NCI-H774 (cell line): Measurements from ENCODE around the gene ZHX3.

Experiments
- DNase-seq: peaks from one replicate; lab custom pipeline; 2025; lab: John Stamatoyannopoulos, UW

Gene ZHX3

DNA sequence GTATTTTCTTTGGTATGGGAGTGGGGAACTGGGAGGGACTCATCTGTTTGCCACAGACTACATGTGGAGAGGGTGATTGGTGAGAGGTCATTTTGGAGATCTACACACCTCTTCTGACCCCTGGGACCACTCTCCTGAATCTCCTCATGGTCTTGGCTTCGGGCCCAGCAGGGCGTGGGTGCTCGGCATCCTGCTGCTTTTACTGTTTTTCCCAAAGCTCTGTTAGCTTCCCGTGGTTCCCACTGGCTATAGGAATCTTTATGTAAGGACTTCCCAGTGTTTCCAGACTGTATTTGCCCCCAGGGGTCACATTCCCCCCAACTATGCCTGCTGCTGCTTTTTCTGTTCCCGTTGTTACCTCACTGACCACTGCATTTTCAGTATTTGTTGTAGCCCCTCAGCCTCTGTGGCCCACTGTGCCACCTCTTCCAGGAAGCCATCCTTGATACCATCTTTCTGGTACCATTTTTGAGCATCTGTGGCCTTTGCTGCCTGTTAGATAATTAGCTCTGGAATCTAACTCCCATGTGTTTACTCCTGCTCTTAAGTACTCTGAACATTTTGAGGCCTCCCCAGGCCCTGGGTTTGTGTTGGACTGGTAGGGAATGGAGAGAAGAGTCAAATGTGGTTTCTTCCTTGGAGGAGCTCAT, 165.3 kb downstream of the ZHX3 start:
- DNase-seq = no peak

DNA sequence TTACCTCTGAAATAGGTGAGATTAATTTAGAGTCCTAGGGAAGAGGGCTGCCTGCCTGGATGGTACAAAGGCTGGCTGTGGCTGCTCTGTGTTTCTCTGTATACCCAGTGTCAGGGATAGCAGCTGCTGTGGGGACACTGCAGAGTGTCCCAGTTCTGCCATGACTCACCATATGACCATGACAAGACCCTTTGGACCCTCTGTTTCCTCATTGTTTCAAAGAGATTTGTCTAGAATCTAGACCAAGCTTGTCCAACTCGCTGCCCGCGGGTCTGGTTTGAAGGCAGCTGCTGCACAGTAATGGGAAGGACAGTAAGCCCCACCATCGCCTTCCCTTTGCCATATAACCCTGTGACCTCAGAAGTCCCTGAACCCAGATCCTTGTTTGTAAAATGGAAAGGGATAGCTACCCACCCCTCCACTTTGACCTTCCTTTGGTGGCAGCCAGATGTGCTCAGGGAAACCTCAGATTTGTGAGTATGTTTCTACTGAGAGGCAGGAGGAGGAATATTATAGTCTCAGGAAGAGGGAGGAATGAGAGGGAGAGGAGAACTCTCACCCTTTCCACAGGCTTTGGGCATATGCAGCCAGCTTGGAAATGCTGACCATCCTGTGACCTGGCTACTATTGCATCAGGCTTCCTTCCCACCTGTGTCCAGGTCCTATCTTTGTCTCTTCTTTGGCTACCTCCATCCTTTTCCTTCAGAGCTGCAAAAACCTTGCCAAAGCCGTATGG, 166.2 kb downstream of the ZHX3 start:
- DNase-seq = no peak

DNA sequence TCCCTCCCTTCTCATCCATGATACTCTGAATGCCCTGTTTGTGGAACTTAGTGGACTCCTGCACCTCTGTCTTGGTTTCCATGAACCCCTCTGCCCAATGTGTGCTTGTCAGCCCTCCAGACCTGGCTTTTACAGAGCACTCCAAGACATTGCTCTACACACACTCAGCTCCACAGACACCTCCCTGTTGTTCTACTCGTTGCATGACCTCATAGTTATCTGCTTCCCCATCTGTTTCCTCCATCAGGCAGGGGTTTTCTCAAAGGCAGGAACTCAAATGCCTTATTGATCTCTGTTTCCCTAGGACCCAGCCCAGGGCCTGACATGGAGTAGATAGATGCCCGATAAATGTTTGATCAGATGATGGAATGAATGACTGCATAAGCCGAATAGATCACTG, 166.9 kb downstream of the ZHX3 start:
- DNase-seq = no peak

DNA sequence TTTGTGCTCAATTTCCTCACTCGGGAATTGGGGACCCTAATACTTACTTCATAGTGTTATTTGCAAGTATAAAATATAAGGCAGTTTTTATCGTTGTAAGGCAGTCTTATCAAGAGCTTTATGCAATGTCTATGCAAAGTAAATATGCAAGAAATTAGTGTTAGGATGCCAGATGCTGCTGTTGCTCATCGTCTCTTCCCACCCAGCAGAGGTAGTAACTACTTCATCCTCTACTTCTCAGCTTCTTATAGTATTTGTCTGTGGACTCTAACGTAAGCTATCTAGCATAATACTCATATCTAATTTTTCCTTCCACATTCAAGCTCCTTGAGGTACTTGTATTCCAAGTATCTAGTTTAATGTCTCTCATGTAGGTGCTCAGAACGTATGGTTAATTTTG, 168.6 kb downstream of the ZHX3 start:
- no peak for DNase-seq

DNA sequence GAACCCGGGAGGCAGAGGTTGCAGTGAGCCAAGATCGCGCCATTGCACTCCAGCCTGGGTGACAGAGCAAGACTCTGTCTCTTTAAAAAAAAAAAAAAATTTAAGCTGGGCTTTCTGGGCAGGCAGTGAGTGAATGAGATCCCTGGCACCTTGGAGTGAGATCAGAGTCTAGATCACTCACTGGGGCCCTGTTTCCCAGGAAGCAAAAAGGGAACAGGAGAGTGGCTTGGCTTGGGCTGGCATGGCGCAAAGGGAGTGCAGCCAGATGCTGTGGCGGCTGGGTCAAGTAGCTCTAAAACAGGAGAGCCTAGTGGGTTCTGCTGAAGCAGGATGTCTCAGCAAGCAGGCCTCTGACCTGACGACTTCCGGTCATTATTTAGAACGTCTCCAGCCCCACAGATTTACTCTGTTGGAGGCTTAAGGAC, 169.8 kb downstream of the ZHX3 start:
- DNase-seq = no peak

DNA sequence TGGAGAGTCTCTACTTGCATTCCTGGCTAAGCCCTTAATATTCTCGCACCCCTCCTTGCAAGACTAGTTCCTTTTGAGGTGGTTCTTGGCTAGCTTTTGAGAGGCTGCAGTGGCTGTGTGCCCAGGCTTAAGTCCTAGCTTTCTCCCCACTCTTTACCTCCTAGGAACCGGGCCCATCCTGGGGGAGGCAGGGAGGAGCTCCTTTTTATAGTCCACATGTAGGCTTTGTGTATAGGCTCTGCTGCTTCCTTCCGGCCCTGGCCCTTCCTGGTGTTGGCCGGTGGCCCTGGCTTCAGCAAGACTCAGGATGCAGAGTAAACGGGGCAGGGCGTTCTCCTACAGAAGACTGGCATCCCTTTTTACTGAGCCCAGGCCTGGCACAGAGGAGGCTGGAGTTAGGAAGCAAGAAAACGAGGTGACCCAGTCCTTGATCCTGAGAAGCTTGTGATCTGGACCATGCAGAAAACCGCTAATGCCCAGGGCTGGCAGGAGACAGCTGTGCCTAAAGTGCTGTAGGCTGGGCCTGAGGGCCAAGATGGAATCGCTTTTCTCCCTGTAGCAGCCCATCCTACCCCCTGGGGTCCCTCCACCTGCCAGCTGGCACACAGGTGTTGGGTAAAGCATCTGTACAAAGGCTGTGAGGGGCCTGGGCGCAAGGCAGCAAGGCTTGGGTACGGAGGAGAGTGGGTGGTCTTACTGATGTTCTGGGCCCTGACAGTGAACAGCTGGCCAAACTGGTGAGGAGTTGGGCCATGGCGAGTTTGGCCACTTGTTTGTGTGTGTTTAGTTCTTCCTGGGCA, 171.5 kb downstream of the ZHX3 start:
- no peak for DNase-seq

DNA sequence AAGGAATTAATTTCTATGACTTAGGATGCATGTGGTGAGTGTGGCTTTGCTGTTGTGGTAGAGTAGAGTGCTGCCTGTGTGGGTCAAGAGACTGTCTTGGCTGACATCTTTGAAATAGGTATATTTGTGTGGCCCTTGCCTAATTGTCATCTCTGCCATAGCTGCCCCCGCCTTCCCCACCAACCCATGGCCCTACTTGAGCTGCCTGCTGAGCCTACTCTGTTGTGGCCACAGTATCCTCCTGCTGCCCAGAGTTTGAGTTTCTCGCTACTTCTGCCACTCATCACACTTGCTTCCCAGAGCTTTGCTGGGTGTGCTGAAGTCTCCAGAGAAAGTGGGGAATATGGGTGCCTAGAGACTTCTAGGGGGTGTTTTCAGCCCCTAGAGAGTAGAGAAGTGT, 172.2 kb downstream of the ZHX3 start:
- no peak for DNase-seq

DNA sequence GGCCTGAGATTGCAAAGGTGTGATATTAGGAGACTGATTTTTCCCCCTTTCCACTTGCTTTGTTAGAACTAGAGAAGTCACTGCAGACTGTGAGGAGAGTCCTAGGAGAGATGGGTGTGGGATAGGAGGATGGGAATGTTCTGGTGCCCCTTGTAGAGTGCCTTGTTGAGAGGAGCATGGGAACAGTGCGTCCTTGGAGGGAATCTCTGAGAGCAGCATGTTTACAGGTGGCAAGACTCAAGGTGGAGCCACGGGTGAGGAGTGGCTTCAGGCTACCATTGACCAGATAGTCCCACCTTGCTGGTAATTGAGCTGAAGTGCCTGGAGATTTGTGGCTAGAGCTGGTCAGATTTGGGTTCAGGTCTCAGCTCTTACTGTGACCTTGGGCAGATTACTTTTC, 174.2 kb downstream of the ZHX3 start:
- no peak for DNase-seq

DNA sequence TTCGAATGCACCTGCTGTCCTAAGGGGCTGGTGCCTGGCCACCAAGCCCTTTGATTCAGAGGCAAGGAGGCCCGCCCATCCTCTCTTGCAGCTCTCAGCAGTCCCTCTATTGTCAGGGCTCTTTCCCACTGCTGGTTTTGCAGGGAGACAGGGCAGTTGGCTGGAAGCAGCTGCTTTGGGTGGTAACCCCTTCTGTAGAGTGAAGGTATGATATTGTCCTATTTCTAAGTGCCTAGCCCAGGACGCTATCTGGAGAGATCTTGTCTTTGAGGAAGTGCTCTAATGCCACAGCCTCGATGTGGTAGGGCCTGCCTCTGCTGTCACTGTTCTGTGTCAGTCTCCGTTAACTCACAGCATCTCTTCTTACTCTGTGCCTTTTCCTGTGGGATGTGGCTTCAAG, 174.6 kb downstream of the ZHX3 start:
- DNase-seq = no peak

DNA sequence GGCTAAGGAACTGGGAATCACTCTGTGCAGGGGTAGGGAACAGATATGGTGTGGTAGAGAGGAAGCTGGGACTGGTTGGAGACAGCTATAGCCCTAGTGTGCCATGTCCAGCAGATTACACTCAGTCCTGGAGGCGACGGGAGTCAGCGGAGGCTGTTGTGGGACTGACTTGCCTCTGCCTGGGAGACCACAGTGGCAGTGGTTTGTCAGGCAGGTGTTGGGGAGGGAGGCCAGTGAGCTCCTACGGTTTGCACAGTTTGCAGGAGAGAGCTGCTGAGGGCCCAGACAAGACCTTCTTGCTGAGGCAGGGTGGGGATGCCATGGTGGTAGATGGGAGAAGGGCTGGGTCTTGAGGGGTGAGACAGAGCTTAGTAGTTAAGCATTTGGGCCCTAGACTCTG, 175.3 kb downstream of the ZHX3 start:
- DNase-seq = no peak

DNA sequence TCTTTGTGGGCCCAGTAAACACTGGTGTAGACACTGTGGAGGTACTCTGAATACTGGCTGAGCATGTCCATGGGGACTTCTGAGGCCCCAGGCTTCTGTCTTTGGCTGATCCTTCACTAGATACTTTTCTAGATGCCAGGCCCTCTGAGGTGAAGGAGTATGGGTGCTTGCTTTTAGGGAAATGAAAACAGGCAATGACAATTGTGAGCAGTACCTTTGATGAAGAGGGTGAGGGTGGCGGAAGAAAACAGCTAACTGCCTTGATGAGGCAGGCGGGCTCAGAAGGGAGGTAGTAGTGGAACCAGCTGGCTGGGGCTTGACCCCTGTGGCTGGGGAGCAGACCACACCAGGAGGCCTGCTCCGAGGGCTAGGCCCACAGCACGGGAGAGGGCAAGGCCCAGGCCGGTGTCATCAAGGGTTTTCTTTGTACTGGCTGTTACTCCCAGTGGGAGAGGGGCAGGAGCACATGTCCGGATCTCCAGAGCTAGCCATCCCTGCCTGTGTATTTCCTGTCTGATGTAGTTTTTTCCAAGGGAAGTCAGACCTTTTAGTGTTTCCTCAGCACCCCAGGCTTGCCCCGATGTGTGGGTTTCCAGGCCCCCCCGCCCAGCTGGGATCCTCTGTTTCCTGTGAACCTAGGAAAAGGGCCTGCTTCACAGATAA, 176.2 kb downstream of the ZHX3 start:
- no peak for DNase-seq

DNA sequence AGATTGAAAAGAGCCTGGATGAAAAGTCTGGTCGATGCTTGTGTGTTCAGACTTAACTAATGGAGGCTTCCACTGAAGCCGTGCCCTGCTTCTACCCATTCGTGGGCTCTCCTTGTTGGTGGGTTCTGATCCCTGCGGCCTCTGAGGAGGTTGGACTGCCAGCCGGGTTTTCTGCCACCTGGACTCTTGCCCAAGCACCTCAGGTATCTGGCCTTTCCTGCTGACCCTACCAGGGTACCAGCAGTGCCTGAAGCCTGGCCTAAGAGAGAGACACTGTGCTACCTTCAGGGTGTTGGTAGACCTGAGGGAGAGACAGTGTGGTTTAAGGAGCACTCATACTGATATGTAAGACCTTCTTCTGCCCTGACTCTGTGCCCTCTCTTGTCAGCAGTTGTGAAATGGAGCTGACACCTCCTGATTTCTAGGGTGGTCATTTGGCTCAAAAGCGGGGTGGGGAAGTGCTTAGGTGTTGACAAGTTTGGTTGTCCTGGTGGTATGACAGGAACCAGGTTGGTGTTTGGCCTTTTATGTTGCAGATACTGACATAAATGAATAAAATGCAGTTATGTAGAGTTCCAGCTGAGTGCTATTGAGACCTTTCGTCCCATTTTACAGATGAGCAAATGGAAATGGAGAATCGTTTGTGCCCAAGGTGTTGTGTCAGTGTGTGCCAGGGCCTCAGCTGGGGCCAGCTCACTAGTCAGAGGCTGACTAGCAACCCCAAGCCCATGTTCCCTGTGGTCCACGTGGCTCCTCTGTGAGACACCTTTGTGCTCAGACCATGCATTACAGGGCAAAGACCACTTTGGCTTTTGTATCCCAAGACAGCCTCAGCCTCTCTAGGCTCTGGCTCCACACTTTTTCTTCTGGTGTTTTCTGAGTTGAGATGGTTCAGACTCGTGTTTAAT, 177.1 kb downstream of the ZHX3 start:
- no peak for DNase-seq

DNA sequence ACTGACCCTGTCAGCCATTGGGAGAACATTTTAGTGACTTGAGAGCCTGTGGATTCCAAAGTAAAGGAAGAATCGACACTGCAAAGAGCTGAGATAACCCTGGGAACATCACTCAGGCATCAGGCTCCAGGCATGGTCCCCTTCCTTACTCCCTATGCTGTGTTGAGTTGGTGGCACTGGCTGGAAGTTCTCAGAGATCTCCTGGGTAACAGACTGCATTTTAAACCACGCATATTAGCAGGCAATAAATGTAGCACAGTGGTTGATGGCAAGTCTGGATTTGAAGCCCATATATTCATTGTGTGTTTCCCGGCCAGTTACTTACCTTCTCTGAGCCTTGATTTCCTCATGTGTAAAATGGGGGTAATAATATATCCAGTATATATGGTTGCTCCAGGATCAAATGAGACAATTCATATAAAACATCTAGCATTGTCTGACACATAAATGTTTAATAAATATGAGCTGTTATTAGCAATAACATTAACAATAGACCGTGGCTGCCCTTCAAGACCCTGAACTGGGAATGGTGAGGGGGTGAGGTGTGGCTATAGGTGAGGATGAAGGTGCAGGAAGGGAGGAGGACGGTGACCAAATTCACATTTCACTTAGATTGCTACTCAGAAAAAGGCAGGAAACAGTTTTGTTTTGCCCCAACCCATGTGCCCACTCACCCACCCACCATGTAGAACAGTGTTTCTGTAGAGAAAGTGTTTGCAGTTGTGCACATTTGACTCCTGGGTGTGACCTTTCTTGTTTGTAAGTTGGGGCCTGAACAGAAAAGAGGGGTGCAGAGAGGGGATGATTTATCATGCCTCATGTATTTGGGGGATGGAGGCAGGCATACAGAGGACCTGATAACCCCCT, 178.1 kb downstream of the ZHX3 start:
- no peak for DNase-seq

DNA sequence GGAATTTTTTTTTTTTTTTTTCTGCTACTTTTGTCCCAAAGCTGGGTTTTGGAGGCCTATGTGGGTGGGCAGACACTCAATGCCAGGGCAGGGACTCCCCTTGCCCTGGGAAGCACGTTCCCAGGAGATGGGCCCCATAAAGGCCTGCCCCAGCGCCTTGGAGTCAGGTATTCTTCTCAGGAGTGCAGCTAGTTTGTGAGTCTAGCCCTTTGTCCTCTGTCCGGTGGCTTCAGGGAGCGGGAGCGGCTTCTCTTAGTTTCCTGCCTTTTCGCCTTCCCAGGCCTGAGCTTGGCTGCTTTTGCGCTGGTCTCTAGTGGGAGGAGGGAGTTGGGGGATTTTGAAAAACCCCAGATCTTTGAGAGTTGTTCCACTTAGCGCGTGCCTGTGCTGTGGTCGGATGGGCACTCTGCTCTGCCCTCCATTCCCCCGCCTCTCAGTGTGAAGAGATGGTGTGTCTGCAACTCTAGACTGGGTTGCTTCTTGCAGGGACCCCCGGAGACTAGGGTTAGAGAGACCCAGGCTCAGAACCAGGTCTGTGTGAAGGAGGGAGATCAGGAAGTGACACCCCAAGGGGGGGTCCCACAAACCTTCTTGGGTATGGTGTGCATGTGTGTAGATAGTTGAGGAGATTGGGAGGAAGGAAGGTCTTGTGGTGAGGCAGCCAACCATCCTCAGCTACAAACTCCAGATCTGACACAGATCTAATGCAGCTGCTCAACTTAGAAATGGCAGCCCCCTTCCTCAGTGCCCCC, 178.9 kb downstream of the ZHX3 start:
- DNase-seq = no peak

DNA sequence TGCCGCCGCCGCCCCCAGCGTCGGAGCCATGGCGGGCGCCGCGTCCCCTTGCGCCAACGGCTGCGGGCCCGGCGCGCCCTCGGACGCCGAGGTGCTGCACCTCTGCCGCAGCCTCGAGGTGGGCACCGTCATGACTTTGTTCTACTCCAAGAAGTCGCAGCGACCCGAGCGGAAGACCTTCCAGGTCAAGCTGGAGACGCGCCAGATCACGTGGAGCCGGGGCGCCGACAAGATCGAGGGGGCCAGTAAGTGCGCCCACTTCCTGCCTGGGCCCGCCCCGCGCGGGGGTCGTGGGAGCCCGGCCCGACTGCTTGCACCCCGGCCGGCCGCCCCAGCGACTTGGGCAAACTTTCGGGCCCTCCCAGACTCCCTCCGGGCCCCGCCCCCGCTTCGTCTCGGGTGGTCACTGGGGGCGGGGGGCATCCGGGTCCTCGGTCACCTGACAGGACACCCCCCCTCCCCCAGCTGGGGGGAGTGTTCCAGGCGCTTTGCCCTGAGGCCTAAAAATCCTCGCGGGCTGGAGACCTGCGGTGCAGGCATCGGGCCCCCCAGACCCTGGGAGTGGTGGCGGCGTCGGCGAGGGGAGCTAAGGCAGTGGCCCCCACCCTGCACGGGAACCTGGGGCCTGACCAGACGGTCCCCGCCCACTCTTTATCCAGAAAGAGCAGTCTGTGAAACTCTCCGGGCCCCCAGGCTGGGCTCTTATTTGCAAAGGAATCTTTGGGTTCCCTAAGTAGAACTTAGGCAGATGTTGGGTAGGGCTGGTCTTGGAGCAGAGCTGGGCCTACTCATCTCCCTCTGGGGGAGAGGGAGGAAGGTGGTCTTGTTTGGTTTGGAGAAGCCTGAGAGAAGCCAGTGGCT, 179.7 kb downstream of the ZHX3 start:
- DNase-seq = peak; percentile 4

DNA sequence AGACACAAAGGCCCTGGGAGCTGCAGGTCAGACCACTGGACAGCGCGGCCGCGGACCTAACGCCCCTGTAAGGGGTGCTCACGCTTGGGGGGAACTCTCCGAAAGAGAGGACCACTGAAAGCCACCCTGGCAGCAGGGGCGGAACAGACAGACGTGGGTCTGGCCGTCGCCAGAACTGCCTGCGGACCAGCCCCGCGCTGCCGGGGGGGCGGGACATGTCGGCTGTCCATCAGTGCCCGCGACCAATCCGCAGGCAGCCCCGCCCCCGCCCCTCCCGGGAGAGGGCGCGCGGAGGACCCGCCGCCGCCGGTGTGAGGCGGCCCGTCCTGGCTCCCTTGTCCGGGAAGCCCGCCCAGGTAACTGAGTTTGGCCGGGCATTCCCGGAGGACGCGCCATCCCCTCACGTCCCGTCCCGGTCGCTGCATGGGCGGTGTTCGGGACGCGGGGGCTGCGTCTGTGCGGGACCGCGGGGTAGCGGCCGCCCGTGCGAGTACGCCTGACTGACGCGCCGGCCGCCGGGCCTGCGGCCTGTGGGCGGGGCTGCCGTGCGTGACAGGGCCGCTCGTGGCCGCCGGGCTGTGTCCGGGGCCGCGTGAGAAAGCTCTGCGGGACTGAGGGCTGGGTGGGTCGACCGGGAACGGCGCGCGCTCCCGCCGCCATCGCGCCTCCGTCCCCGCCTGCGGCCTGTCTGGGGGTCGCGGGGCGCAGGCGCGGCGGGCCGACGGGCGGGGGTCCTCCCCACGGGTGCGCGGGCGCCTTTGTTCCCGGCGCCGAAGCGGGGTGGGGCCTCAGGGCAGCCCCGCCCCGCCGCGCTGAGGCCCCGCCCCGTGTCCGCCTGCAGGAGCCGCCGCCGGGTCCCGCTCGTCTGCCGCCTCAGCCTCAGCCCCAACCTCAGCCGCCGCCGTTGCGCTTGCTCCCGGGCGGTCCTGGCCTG, 180.6 kb downstream of the ZHX3 start, which contains the start of gene PLCG1:
Gene PLCG1, plus strand, starts transcription at position 864 of the 934 bp plus-strand sequence. CDS start 99 bp downstream, outside the sequence.
- peak; percentile 78 for DNase-seq

DNA sequence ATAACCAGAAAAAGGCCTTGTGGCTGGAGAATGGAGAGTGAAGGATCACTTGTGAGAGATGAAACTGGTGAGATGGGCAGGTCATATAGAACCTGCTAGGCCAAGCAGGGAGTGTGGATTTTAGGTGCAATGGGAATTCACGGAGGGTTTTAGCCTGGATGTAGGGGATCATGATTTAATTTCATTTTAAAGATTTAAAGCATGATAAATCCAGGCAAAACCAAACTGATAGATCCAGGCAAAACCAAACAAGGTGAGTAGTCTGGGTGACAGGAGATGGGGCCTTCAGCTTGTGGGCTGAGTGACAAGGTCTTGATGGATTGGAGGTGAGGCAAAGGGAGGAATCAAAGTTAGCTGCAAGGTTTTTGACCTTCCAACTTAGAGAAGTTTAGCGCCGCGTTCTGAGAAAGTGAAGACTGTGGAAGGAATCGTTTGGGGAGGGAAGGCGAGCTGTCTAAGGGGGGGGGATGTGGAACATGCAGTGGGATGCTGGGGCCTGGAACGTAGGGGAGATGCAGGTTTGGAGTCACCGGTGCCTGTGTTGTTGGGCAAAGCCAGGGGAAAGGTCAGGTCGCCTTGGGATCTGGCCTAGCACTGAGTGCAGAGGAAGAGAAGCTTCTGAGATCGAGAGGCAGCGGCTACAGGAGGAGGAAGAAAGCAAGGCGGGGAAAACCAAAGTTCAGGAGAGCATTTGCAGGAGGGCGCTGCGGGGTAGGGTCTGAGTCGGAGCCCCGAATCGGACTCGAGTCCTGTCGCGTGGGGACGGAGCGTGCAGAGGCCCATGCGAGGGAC, 181.4 kb downstream of the ZHX3 start:
- DNase-seq = no peak
